HepG2 (cell line): ENCODE data around the gene MDFI. TPM values are rescaled to one million over a fixed set of nuclear protein-coding genes. Genes with fewer than 3 reads are reported as not detected.

Experiments used
- GATAD2A ChIP-seq: IDR thresholded peaks from 2 replicates; pipeline ENCODE4 v1.6.1; 2016
- HNRNPL ChIP-seq: fragments of 200-400 bp; formaldehyde crosslinking; IDR thresholded peaks from 2 replicates; pipeline ENCODE4 v1.6.1; 2017; ENCODE audit warnings: mild to moderate bottlenecking, low read depth, low read length
- KDM1A ChIP-seq: IDR thresholded peaks from 2 replicates; pipeline ENCODE4 v1.6.1; 2016; ENCODE audit warnings: missing compliant biosample characterization
- MAFF ChIP-seq: IDR thresholded peaks from 2 replicates; pipeline ENCODE4 v1.6.1; 2011; ENCODE audit warnings: low read depth, low read length, improper control_type of control experiment
- NFATC3 ChIP-seq: sonication (generic); formaldehyde crosslinking; IDR thresholded peaks from 2 replicates; pipeline ENCODE4 v1.5.1; 2020; ENCODE audit warnings: mild to moderate bottlenecking, missing genetic modification reagents
- REL ChIP-seq: sonication (generic); formaldehyde crosslinking; conservative IDR thresholded peaks from 2 replicates; pipeline ENCODE4 v1.8.0; 2022; ENCODE audit warnings: mild to moderate bottlenecking, missing genetic modification reagents, moderate library complexity
- RELA ChIP-seq: sonication (generic); formaldehyde crosslinking; IDR thresholded peaks from 2 replicates; pipeline ENCODE4 v1.4.0; 2020; ENCODE audit warnings: missing genetic modification reagents
- SMAD3 ChIP-seq: sonication (generic); formaldehyde crosslinking; IDR thresholded peaks from 2 replicates; pipeline ENCODE4 v1.4.0; 2020; ENCODE audit warnings: missing genetic modification reagents
- THAP11 ChIP-seq: IDR thresholded peaks from 2 replicates; pipeline ENCODE4 v1.6.1; 2016; ENCODE audit warnings: missing biosample characterization, missing genetic modification reagents
- TSC22D2 ChIP-seq: sonication (generic); formaldehyde crosslinking; IDR thresholded peaks from 2 replicates; pipeline ENCODE4 v1.5.1; 2020; ENCODE audit warnings: missing genetic modification reagents, mild to moderate bottlenecking, borderline replicate concordance
- ZFP90 ChIP-seq: sonication (generic); formaldehyde crosslinking; IDR thresholded peaks from 2 replicates; pipeline ENCODE4 v1.8.0; 2022; ENCODE audit warnings: missing genetic modification reagents, mild to moderate bottlenecking, inconsistent platforms, borderline replicate concordance
- ZKSCAN8 ChIP-seq: IDR thresholded peaks from 2 replicates; pipeline ENCODE4 v1.6.1; 2016; ENCODE audit warnings: borderline replicate concordance, missing genetic modification reagents, missing compliant biosample characterization
- ZMYM3 ChIP-seq: sonication (generic); formaldehyde crosslinking; IDR thresholded peaks from 2 replicates; pipeline ENCODE4 v1.5.1; 2020; ENCODE audit warnings: mild to moderate bottlenecking, missing genetic modification reagents
- ZMYM4 ChIP-seq: sonication (generic); formaldehyde crosslinking; IDR thresholded peaks from 2 replicates; pipeline ENCODE4 v1.8.1; 2023; ENCODE audit warnings: mild to moderate bottlenecking, missing genetic modification reagents
- ZNF678 ChIP-seq: sonication (generic); formaldehyde crosslinking; IDR thresholded peaks from 2 replicates; pipeline ENCODE4 v1.4.0; 2020; ENCODE audit warnings: mild to moderate bottlenecking, missing genetic modification reagents
- ZNF691 ChIP-seq: sonication (generic); formaldehyde crosslinking; IDR thresholded peaks from 2 replicates; pipeline ENCODE4 v1.4.0; 2020; ENCODE audit warnings: missing genetic modification reagents, low read depth, mild to moderate bottlenecking, borderline replicate concordance
- ZNF83 ChIP-seq: sonication (generic); formaldehyde crosslinking; IDR thresholded peaks from 2 replicates; pipeline ENCODE4 v1.4.0; 2020; ENCODE audit warnings: missing genetic modification reagents, mild to moderate bottlenecking, borderline replicate concordance
- polyA plus RNA-seq, 8 experiments: library from polyadenylated mRNA; depleted of rRNA in 3 of 8; stranded (reverse) in 7 of 8; unstranded in 1 of 8; fragments of >200 nt; fragmentation: Illumina TruSeq in 4 of 8; extraction: Trizol in 4 of 8; gene quantifications; 2 replicates each; pipeline versions ENCODE4 v1.2.1 to v1.2.3, GENCODE V29; 2011 to 2016; ENCODE audit warnings: low read depth in 4 of 8, missing spikeins in 1 of 8, mixed read lengths in 1 of 8; ENCODE audit not compliant: insufficient read depth in 1 of 8
- total RNA-seq, 5 experiments: library from RNA; depleted of rRNA; stranded (reverse); fragments of >200 nt; fragmentation: Illumina TruSeq; extraction: Trizol; gene quantifications; 2 replicates each; pipeline ENCODE4 v1.2.3, GENCODE V29; 2016; ENCODE audit warnings: low read depth in 1 of 5
- TF ChIP-seq, protein P1 (sequence below): sonication (generic); formaldehyde crosslinking; IDR thresholded peaks from 2 replicates; pipeline ENCODE4 v1.8.0; 2022; ENCODE audit warnings: missing genetic modification reagents, mild to moderate bottlenecking, inconsistent platforms, borderline replicate concordance
- TF ChIP-seq, protein P2 (sequence below): sonication (generic); formaldehyde crosslinking; IDR thresholded peaks from 2 replicates; pipeline ENCODE4 v1.4.0; 2020; ENCODE audit warnings: mild to moderate bottlenecking, missing genetic modification reagents
- TF ChIP-seq, protein P3 (sequence below): IDR thresholded peaks from 2 replicates; pipeline ENCODE4 v1.6.1; 2016
- TF ChIP-seq, protein P4 (sequence below): sonication (generic); formaldehyde crosslinking; IDR thresholded peaks from 2 replicates; pipeline ENCODE4 v1.4.0; 2020; ENCODE audit warnings: low read depth, missing genetic modification reagents

The MDFI gene
- total and polyA plus RNA-seq, 2 of the 13 experiments (the other 11 are each of a cell fraction or from before 2014, with no cell fraction given): 0.28 TPM; not detected in 1

DNA sequence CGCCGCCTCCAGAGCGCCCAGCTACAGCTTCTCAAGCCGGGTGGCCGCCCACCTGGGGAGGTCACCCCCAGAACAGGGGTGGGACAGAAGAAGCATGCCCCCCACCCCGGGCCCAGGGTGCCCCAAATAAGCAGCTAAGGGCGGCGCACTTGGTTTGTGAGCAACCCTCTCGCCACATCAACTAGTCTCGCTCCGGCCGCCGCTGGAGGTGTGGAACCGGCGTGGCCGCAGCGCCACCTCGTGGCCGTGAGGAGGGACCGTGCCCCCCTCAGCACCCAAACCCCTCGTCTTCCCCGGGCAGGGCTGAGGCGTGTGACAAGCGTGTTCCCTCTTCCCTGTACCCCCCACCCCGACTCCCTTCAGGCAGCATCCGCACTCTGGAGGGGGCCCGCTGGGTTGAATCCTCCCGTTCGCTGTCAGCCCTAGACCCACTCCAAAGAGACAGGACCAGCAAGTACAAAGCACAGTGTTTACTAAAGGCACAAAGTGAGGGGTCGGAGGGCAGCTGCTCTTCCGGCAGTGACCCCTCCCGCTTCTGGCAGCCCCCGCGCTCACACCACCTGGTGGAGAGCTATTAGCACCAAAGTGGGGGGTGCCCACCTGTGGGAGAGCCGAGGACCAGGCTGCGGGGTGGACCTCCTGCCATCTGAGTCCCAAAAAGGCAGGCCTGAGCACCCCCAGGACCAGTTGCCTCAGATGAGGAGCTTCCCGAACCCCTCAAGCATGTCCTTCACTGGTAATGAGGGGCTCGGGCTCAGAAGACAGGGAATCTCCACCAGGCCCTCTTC, 45.4 kb downstream of the MDFI start (continued):
- TF ChIP-seq, protein P1, sequence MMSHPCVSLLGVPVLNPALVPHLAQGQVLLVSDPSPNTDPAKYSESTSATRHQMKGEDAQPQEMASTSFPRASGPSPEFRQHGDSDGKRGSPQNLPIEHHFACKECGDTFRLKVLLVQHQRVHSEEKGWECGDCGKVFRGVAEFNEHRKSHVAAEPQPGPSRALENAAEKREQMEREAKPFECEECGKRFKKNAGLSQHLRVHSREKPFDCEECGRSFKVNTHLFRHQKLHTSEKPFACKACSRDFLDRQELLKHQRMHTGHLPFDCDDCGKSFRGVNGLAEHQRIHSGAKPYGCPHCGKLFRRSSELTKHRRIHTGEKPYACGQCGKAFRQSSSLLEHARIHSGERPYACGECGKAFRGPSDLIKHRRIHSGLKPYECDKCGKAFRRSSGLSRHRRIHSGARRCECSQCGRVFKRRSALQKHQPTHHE (CRISPR knock-in tag): no peak
- TF ChIP-seq SMAD3 (CRISPR knock-in tag) (0 out of 2 replicates have a peak, but pooled peaks have one; percentile 27), ZKSCAN8 (CRISPR knock-in tag) (no peak), REL (CRISPR knock-in tag) (0 out of 2 replicates have a peak, but pooled peaks have one; percentile 37), ZMYM3 (CRISPR knock-in tag) (no peak; the same call in 1 of the 2 replicates), ZNF83 (no peak), THAP11 (CRISPR knock-in tag) (peak; percentile 30; the same call in 1 of the 2 replicates), TSC22D2 (CRISPR knock-in tag) (0 out of 2 replicates have a peak, but pooled peaks have one; percentile 42), ZMYM4 (CRISPR knock-in tag) (peak; percentile 32; the same call in 1 of the 2 replicates), RELA (no peak), ZNF678 (CRISPR knock-in tag) (no peak), NFATC3 (CRISPR knock-in tag) (no peak), ZFP90 (CRISPR knock-in tag) (no peak), MAFF (no peak), KDM1A (CRISPR knock-in tag) (no peak), GATAD2A (0 out of 2 replicates have a peak, but pooled peaks have one; percentile 39), HNRNPL (peak; percentile 63; the same call in 1 of the 2 replicates), ZNF691 (CRISPR knock-in tag) (no peak; the same call in 1 of the 2 replicates)
- TF ChIP-seq, protein P2, sequence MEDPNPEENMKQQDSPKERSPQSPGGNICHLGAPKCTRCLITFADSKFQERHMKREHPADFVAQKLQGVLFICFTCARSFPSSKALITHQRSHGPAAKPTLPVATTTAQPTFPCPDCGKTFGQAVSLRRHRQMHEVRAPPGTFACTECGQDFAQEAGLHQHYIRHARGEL: 0 out of 2 replicates have a peak, but pooled peaks have one; percentile 45
- TF ChIP-seq, protein P3, sequence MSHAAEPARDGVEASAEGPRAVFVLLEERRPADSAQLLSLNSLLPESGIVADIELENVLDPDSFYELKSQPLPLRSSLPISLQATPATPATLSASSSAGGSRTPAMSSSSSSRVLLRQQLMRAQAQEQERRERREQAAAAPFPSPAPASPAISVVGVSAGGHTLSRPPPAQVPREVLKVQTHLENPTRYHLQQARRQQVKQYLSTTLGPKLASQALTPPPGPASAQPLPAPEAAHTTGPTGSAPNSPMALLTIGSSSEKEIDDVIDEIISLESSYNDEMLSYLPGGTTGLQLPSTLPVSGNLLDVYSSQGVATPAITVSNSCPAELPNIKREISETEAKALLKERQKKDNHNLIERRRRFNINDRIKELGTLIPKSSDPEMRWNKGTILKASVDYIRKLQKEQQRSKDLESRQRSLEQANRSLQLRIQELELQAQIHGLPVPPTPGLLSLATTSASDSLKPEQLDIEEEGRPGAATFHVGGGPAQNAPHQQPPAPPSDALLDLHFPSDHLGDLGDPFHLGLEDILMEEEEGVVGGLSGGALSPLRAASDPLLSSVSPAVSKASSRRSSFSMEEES (CRISPR knock-in tag): no peak
- TF ChIP-seq, protein P4, sequence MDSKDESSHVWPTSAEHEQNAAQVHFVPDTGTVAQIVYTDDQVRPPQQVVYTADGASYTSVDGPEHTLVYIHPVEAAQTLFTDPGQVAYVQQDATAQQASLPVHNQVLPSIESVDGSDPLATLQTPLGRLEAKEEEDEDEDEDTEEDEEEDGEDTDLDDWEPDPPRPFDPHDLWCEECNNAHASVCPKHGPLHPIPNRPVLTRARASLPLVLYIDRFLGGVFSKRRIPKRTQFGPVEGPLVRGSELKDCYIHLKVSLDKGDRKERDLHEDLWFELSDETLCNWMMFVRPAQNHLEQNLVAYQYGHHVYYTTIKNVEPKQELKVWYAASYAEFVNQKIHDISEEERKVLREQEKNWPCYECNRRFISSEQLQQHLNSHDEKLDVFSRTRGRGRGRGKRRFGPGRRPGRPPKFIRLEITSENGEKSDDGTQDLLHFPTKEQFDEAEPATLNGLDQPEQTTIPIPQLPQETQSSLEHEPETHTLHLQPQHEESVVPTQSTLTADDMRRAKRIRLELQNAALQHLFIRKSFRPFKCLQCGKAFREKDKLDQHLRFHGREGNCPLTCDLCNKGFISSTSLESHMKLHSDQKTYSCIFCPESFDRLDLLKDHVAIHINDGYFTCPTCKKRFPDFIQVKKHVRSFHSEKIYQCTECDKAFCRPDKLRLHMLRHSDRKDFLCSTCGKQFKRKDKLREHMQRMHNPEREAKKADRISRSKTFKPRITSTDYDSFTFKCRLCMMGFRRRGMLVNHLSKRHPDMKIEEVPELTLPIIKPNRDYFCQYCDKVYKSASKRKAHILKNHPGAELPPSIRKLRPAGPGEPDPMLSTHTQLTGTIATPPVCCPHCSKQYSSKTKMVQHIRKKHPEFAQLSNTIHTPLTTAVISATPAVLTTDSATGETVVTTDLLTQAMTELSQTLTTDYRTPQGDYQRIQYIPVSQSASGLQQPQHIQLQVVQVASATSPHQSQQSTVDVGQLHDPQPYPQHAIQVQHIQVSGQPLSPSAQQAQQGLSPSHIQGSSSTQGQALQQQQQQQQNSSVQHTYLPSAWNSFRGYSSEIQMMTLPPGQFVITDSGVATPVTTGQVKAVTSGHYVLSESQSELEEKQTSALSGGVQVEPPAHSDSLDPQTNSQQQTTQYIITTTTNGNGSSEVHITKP: no peak
